Middle frontal gyrus (tissue), 1 donor: ENCODE data around the gene EED.
"Not testable (repeated sequence)": the region's sequence is repeated elsewhere in the genome, so short reads cannot be mapped to it uniquely, and the experiment has no call there.

ENCODE experiments used
- DNase-seq: peaks from one replicate; pipeline ENCODE4 v3.0.0-alpha.2; 2015; ENCODE audit warnings: low spot score; ENCODE audit errors: extremely low spot score

The EED gene

GRCh38 chr11:86218125-86219084, 26.1 kb upstream of the EED start:
- peak; percentile 39 for DNase-seq

GRCh38 chr11:86219311-86220193, 25.0 kb upstream of the EED start:
- DNase-seq: no peak

DNA sequence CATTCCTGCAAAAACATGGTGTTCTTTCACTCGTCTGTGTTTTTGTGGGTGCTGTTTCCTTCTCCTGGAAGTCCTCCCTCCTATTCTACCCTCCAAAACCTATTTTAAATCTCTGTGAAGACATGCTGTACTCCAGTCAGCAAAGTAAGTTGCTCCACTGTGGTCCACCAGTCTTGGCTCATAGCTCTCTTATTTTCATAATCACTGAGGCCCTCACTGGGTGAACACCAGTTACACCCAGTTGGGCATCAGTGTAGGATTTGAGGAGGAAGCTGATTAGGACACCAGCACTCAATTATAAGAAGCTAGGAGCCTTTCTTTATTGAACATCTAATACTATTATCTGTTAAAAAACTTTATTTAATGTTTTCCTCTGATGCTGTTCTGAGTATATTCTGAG, 23.9 kb upstream of the EED start:
- no peak for DNase-seq

- no peak for DNase-seq
These were observed 22.5 kb upstream of the EED start for GRCh38 chr11:86222081-86222480.

DNA sequence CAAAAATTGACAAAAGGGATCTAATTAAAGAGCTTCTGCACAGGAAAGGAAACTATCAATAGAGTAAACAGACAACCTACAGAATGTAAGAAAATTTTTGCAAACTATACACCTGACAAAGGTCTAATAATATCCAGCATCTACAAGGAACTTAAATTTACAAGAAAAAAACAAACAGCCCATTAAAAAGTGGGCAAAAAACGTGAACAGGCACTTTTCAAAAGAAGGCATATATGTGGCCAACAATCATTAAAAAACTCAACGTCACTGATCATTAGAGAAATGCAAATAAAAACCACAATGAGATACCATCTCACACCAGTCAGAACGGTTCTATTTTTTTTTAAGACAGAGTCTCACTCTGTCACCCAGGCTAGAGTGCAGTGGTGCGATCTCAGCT, 20.0 kb upstream of the EED start:
- DNase-seq: not testable (repeated sequence)

DNA sequence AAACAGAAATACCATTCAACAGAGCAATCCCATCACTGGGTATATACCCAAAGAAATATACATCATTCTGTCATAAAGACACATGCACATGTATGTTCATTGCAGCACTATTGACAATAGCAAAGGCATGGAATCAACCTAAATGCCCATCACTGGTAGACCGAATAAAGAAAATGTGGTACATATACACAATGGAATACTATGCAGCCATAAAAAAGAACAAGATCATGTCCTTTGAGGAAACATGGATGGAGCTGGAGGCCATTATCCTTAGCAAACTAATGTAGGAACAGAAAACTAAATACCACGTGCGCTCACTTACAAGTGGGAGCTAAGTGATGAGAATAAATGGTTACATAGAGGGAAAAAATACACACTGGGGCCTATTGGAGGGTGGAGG, 19.2 kb upstream of the EED start:
- not testable (repeated sequence) for DNase-seq

DNA sequence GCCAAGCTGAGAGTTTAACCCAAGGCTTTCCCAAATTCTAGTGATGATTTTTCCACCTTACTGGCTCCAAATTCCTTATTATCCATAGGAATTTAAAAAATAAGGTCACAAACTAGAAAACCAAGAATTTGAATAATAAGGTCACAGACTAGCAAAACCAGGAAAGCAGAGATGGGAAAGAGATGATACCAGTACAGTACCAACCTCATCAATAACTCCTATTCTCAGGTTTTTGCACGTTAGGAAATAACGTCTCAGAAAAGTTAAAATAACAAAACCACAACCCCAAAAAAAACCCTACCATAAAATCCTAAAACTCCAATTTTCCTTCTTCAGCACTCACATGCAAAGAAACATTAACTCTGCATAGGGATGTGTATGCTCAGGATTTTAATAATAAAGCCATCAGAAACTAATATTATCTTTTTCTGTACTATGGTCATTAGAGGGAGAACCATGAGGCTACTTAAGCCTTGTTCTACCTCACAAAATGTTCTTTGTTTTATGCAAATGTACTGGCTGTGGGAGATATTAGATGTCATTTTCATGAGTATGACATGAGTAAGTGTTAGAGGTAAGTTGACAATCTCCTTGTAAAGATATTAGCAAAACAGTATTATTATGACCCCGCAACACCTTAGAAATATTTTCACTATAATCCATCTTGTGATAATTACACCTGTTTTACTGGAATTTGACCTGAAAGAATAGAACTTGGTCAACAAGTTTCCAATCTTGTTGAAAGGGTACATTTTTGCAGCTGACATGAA, 16.1 kb upstream of the EED start:
- DNase-seq: no peak

DNA sequence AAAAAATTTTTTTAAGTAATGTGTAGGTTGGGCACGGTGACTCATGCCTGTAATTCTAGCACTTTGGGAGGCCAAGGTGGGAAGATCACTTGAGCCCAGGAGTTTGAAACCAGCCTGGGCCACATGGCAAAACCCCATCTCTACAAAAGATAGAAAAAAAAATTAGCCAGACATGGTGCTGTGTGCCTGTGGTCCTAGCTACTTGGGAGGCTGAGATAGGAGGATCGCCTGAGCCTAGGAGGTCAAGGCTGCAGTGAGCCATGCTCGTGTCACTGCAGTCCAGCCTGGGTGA, 15.6 kb upstream of the EED start:
- not testable (repeated sequence) for DNase-seq

DNA sequence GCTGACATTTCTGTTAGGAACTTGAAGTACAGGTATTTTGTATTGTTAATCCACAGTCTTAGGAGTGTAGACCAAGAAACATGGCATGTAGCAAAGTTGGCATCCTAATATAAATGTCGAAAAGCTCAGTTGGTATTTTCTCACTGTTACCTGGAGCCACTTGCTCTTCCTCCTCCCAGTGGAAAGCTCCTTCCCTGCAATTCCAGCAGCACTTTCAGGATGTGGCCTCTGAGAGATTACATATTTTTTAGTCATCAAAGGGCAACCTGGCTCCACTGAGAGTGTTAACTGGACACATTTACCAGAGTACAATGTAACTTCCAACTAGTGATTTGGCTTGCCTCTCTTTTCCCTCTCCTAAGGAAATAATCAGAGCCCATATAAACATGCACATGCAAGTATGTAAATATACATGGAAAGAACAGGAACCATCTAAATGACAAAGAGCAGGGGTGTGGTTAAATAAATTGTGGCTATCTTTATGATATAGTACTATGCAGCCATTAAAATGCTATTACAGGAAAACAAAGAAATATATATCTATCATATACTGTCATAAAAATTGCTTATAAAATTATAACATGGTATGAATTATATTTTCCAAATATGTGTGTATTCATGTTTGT, 14.3 kb upstream of the EED start:
- no peak for DNase-seq

DNA sequence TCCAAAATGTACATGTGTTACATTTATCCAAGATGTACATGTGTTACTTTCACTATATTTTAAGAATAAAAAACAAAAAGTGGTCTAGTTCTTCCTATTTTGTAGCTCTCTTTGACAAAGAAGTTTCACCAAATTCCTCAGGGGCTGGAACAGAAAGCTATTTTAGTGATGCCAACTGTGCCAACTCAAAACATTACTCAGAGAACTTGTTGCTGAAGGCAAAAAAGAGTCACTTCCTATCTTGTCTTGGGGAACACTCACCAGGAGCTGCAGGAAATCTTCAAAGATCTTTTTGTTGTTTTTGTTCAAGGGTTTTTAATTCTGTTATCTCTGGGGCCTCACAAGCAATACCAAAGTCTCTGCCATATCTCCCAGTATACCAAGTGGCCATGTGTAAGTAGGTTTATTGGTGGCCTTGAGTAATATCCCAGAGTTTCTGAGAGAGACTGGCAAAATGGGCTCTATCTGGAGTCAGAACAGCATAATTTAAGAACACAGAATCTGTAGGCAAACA, 13.6 kb upstream of the EED start:
- no peak for DNase-seq

DNA sequence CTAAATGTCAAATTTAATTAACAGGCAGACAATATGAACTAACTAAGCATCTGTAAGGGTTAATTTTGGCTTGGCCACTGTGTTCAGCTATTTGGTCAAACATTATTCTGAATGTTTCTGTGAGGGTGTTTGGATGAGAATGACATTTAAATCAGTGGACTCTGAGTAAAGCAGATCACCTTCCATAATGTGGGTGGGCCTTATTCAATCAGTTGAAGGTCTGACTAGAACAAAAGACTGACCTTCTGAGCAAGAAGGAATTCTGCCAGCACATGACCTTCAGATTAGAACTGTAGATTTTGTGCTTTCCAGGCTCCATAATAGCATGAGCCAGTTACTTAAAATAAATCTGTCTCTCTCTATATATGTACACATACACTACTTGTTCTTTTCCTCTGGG, 12.0 kb upstream of the EED start:
- DNase-seq: no peak

DNA sequence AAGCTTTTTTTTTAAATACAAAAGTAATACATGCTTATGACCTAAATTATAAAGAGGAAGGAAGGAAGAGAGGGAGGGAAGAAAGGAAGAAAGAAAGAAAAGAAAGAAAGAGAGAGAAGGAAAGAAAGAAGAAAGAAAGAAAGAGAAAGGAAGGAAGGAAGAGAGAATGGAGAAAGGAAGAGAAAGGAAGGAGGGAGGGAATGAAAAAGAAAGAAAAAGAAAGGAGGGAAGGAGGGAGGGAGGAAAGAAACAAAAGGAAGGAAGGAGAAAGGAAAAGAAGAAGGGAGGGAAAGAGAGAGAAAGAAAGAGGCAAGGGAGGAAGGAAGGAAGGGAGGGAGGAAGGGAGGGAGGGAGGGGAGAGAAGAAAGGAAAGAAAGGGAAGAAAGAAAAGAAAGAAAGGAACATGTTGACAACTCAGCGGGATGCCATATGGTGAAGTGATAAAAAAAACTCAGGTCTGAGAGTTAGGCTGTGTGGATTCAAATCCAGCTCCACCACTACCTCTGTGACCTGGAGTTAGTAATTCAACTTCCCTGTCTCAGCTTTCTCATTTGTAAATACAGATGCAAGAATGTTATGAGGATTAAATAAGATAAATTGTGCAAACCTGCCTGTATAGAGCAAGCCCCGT, 9.6 kb upstream of the EED start:
- DNase-seq: no peak

GRCh38 chr11:86237267-86237804, 7.2 kb upstream of the EED start:
- DNase-seq: no peak

DNA sequence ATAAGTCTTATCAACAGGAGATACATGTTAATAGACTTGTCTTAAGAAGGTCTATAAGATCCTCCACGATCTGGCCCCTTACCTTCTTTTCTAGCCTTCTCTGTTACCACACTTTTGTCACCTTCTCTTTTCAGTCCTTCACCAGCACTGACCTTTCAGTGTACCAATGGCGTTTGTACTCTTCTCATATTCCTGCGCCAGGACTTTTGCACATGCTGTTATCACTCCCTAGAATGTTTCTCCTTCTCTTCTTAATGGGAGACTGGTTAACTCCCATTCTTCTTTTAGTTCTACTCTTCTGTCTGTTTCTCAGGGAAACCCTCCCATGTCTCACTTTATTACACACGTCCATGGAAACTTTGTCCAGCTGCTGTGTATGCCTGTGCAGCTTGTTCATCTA, 4.4 kb upstream of the EED start:
- DNase-seq: no peak

- no peak for DNase-seq
These were observed 2.5 kb upstream of the EED start for GRCh38 chr11:86241956-86242535.

GRCh38 chr11:86243396-86243795, 1.2 kb upstream of the EED start:
- DNase-seq: no peak

DNA sequence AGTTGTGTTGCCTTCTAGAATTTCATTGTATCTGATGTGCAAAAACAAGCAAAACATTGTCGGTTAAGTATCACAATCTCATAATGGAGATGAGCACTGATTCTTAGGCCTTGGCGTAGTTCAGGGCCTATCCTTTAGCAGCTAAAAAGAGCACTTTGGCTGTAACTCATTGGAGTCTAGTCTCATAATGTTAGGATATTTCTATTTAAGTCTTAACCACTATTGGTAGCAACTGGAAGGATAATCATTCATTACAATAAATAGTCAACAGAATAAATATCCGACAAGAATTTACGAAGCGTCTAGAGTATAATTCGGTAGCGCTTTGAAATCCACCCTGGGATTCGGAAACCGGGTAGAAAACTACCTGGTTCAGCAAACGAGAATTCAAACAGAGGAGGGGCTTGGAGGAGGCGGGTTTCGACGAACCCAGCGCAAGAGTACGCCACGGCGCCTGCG, 461 bp upstream of the EED start:
- peak; percentile 61 for DNase-seq

DNA sequence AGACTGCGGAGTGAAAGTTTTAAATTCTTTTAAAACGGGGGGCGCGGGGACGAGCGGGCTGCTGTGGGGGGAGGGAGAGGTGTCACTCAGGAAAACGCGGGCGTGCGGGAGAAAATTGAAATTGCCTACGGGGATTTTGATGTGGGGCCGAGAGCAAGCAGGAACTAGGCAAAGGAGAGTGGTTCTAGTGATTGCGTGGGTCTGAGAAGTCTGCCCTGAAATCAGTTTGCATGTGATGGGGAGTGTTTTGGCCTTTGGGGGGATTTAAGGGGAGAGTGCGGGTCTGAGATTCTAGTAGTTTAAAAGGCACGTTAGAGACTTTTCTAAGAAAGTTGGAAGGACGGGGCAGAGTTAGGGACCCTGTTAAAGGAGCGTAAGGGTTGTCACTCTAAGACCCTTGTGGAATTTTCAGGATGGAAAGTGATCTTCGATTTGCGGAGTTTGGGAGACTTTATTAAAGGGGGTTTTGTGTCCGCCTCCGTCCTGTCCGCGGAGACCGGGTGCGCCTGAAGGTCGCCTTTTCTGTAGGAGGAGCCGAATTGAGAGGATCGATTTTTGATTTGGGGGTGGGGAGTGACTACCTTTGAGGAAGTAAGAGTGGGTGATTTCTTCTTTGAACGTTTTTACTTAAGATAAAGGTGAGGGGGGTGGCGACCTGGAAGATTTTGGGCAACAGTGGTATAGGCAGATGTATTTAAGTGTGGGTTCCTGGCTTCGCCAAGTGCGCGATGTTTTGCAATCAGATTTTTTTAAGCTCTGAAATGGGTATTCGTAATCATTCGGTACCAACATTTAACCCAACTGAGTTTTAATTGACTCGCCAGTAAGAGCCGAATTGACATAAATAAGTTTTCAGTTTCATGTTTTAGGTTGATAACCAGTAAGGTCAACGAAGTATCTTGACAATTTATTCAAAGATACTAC, 1.1 kb downstream of the EED start:
- DNase-seq: no peak

DNA sequence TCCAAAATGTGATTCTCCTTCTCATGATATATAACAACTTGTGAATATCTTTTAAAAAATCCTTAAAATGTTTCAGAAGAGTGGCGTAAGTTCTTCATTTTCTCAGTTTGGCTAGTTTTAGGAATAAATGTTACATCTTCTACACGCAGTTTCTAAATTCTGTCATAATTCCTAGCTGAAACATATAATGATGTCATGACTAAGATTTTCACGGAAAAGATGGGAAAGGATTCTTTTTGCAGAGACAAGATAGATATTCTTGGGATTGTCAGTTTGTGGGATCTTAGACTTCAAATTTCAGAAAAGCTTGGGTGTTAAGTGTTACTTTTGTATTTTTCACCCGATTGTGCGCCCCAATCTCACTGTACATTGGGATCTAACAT, 1.7 kb downstream of the EED start:
- no peak for DNase-seq
